GM19395 (cell line): ENCODE results near the gene BDKRB2.

Source experiments
- ATAC-seq: cut with Tn5 transposase; IDR thresholded peaks from one replicate; pipeline ENCODE4 v1.9.1; 2021; ENCODE audit warnings: mild to moderate bottlenecking, moderate library complexity; ENCODE audit not compliant: unreplicated experiment

The BDKRB2 gene

GRCh38 chr14:96197969-96198368 lies 6.7 kb upstream of the BDKRB2 start:
- no peak for ATAC-seq

DNA sequence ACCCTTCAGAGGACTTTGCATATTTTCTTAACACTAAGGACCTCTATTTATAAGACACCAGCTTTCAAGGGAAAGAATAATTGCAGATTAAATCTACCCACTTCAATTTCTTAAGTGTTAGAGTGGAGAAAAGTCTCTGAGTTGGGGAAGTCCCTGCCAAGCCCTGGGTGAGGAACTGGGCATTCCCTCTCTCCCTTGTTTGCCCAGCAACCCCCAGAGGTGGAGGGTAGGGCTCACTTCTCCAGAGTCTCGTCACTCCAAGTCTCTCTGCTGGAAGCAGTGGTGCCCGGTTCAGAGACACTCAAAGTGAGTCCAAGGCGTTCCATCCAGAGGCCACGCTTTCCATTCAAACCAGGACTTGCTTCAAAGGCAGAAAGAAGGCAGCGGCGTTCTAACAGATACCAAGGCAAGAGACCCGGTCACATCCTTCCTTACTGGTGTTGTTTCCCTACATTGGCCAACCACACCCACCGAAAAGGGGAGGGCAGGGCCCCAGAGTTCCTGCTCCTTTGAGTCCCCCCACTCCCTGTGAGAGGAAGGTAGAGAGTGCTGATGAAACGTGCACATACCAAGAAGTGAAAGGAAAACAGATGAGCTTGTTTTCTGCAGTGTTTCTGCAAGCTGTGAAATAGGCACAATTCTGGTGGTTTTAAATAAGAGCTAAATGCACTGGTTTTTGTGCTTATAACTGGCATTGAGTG lies 6.1 kb upstream of the BDKRB2 start:
- ATAC-seq = no peak

GRCh38 chr14:96201157-96201556 lies 3.5 kb upstream of the BDKRB2 start:
- no peak for ATAC-seq

DNA sequence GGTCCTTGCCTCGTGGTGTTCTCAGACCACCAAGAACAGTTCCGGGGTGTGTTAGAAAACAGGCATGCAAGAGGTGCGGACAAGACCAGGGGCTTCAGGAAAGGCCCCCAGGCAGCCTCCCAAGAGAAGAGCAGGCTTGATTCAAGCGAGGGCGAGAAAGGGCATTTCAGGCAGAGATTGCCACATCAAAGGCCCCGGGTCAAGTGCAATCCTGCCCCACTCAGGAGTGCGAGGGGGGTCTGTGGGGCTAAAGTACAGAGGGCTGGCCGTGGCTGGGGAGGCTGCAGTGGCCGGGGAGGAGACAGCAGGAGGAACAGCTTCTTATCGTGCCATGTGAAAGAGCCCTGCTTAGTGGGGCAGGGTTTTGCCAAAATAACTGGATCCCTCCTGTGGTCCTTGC lies 2.7 kb upstream of the BDKRB2 start:
- ATAC-seq = no peak

DNA sequence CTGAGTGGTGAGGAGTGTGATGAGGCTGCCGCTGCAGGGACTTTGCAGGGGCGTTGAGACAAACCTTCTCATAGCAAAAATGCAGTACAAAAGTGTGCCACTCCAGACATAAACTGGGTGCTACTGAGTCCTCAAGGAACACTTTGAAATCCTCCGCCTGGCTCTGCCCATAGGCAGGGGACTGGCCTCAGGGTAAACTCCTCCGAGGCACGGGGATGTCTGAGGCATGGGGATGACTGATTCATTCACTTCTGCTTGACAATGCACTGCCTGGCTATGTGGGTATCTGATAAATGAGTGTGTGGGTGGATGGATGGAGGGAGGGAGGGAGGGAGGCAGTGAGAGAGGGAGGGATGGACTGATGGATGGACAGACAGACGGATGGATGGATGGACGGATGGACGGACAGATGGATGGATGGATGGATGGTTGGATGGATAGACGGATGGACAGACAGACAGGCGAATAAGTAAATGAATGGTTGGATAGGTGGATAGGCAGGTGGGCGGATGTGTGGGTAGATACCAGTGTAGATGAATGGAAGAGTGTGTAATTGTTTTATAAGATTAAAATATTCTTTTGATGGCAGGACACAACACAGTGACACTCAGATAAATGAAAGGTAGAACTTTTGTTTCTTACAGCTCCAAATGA lies 2.1 kb upstream of the BDKRB2 start:
- ATAC-seq = no peak

DNA sequence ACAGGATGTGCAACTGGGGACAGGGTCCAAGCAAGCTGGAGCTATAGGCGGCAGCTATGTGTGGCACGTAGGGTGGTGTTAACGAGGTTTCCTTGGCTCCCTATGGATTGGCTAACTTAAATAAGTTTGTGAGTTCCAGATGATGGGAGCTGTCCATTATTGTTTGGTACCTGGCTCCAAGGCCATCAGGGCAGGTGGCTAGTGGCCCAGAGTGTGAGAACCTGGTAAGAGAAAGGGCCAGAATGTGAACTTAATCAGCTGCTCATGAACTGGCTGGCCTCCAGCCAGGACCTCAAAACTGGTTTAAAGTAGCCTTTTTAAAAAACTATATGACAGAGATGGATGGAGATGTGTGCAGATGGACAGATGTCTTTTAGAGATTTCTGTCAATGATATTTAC lies 1.5 kb upstream of the BDKRB2 start:
- ATAC-seq = no peak

- no peak for ATAC-seq
These were observed 1.0 kb upstream of the BDKRB2 start for GRCh38 chr14:96203635-96204034.

- ATAC-seq = no peak
These were observed 679 bp downstream of the BDKRB2 start for GRCh38 chr14:96205059-96205977.

DNA sequence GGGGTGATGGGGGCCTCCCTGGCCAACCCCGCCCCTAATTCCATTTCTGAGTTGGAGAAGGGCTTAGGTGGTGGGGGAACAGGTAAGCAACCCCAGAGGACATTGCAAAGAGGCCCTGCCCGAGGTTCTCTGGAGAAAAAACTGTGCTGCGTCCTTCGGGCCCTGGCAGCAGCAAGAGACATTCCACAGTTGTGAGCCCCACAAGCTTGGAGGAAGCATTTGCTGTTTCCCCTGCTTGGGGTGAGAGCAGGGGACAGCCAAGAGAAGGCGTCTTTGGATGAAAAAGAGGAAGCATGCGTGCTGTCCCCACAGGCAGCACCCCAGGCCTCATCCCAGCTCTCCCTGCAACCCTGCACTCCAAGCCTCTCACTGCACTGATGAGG lies 1.3 kb downstream of the BDKRB2 start:
- no peak for ATAC-seq

- ATAC-seq = no peak
These were observed 1.8 kb downstream of the BDKRB2 start for GRCh38 chr14:96206461-96206860.

- no peak for ATAC-seq
These were observed 3.0 kb downstream of the BDKRB2 start for GRCh38 chr14:96207686-96208085.

DNA sequence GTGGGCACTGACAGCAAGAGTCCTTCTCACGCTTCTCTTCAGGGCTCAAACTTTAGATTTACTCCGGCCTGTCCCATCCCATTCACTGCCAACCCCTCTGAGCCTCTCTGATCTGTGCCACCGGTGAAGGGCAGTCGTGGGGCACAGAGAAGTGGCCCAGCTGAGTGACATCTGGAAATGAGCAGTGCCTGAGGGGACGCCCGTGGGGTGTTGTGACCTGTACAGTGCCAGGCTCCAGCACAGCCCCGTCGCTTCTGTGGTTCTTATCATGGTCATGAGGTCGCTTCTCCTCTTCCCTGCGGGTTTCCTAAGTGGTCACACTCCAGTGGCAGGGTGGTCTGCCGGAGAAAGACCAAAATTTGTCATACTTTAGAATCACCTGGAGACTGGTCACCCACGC lies 4.1 kb downstream of the BDKRB2 start:
- no peak for ATAC-seq

GRCh38 chr14:96212140-96212539 lies 7.5 kb downstream of the BDKRB2 start:
- no peak for ATAC-seq

- no peak for ATAC-seq
These were observed 8.3 kb downstream of the BDKRB2 start for GRCh38 chr14:96212896-96213295.

GRCh38 chr14:96213871-96214465 lies 9.3 kb downstream of the BDKRB2 start:
- no peak for ATAC-seq

GRCh38 chr14:96214793-96215192 lies 10.2 kb downstream of the BDKRB2 start:
- ATAC-seq = no peak

- no peak for ATAC-seq
These were observed 11.0 kb downstream of the BDKRB2 start for GRCh38 chr14:96215452-96216244.

DNA sequence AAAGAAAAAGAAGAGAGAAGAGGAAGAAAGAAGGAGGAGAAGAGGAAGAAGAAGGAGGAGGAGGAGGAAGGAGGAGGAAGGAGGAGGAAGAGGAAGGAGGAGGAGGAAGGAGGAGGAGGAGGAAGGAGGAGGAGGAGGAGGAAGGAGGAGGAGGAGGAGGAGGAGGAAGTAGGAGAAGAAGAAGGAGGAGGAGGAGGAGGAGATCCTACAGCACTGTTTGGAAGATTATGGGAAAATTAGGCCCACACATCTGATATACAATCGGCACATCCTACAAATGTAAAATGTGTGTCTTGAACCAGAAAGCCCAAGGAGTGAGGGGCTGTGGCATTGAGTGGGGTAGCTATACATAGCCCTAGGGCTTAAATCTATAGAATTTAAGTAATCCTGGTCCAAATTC lies 12.0 kb downstream of the BDKRB2 start:
- ATAC-seq = no peak

DNA sequence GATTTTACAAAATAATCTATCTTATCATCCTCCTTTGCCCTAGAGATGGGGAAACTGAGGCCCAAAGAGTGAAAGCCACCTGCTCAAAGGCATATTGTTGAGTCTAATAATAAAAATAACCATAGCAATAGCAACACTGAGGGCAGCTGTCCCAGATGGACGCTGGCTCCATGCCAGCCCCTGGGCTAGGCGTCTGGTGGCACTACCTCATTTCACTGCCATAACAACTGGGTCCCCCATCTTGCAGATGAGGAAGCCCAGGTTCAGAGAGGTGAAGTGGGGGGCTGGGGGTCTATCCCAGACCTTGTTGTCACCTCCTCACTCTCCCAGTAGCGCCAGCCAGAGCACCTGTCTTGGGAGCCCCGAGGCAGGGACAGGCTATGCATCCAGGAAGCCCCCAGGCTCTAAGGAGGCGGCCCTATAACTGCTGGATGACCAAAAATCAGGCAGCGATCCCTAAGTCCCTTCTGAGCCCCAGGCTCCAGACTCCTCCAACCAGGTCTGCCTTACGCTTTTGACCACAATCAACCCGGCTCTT lies 12.8 kb downstream of the BDKRB2 start:
- ATAC-seq = no peak

GRCh38 chr14:96221109-96221650 lies 16.5 kb downstream of the BDKRB2 start:
- ATAC-seq = no peak
